ENCODE measurements around the gene RAD51AP2. TPM values are rescaled to one million over a fixed set of nuclear protein-coding genes. Genes with fewer than 3 reads are reported as not detected.
"Not testable (repeated sequence)": the region's sequence is repeated elsewhere in the genome, so short reads cannot be mapped to it uniquely, and the experiment has no call there.

The RAD51AP2 gene
- total RNA-seq, 2 donors from 2014 or later: not detected

DNA sequence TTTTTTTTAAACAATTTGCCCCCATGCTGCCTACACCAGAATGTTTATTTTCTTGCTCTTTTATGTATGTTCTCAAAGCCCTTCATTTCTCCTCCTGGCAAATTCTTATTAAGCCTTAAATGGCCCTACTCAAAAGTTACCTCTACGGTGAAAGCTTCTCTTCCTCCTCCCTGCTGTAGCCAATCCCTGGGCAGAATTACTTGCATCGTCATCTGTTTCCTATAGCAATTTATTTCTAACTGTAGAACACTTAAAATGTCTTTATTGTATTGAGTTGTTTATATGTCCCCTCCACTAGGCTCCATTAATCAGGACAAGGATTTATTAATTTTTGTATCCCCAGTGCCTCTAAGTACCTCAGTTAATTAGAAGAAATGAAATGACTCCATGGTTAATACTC, 2.5 kb upstream of the RAD51AP2 start:
- ATAC-seq: no peak

DNA sequence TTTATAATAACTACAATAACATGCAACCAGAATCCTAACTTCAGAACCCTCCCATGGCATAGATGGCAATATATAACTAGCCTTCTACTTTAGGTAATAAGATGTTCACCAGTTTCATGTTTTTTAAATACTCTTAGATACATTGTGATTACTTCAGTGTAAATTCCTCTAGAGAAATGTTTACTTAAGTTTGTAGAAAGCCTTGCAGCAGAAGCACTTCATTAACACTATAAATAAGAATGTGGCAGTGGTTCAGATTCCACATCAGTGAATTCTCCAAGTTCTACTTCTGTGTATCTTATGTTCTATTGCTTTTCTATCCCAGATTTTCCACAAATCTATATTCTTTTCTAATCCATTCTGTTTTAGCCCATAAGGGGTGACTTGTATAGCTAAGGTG, 1.2 kb upstream of the RAD51AP2 start:
- no peaks in the 10 kb centered on the region for H3K9me3 ChIP-seq (ENCODE audit: control insufficient read depth, low read length, poor library complexity, severe bottlenecking)
- Mint-ChIP-seq H3K36me3 (ENCODE audit: low read depth) (no peaks in the 10 kb centered on the region), H3K27ac (no peak overlapping the region), H3K27me3 (peaks cover 9% of the 10 kb centered on the region), H3K4me3 (no peak overlapping the region), H3K4me1 (no peaks in the 10 kb centered on the region)
- no peak for DNase-seq
- no peak for ATAC-seq

More for the DNA sequence above, 2.5 kb upstream of the RAD51AP2 start:
- peaks cover 16% of the 10 kb centered on the region for H3K27me3 Mint-ChIP-seq
- H3K9me3 ChIP-seq (ENCODE audit: control insufficient read depth, low read length, poor library complexity, severe bottlenecking): no peaks in the 10 kb centered on the region
- H3K27ac Mint-ChIP-seq: no peak overlapping the region
- no peak for DNase-seq
- no peaks in the 10 kb centered on the region for H3K36me3 Mint-ChIP-seq (ENCODE audit: low read depth)
- H3K4me1 Mint-ChIP-seq: no peaks in the 10 kb centered on the region
- H3K4me3 Mint-ChIP-seq: no peak overlapping the region

DNA sequence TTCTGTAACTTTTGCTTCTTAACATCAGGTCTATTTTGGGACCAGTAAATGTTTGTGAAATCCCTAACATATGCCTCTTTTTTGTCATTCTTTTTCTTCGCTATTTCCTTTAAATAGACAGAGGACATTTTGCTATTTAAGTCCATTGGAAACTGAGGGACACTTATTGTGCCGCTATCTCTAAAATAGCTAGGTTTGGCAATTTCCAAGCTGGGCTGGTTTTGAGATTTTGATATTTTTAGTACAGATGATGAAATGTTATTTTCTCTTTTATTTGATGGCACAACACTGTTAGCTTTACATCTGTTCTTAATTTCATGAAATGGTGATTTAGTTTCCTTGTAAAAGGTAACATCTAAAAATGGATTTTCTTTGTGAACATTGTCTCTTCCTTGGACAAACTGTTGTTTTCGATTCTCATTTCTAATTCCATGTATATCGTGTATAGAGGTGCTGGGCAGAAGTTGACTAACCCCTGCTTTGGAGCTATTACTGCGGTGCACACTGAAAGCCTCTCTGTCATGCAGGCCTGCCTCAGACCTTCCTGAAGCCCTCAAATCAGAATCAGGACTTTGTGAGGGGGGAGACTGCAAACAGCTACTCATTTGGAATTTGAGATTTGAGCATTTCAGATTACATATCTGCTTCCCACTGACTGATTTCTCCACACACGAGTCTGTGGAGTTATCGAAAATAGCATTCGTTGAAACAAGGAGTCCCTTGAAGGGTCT, 594 bp downstream of the RAD51AP2 start:
- Mint-ChIP-seq H3K36me3 (ENCODE audit: low read depth) (no peaks in the 10 kb centered on the region), H3K4me3 (no peak overlapping the region), H3K27ac (no peak overlapping the region), H3K27me3 (peaks cover 9% of the 10 kb centered on the region), H3K4me1 (no peaks in the 10 kb centered on the region)
- no peaks in the 10 kb centered on the region for H3K9me3 ChIP-seq (ENCODE audit: control insufficient read depth, low read length, poor library complexity, severe bottlenecking)
- ATAC-seq: no peak
- no peak for DNase-seq

DNA sequence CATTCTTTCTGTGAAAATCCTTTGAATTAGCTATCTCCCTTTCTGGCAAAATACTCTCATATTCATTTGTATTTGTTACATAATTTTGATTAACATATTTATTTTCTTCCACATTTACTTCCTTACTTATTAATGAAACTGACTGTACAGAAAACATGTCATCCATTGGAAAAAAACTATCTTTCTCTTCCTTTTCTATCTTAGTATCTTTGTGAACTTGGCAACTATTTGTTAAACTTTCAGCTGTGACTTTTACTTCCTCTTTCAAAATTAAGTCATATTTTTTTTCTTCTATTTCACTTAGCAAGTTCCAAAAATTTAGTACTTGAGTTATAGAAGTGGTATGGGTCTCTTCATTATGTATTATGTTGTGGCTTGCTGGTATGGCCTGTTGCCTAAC, 2.6 kb downstream of the RAD51AP2 start:
- Mint-ChIP-seq H3K27me3 (peaks cover 9% of the 10 kb centered on the region), H3K36me3 (ENCODE audit: low read depth) (no peaks in the 10 kb centered on the region), H3K27ac (no peak overlapping the region), H3K4me1 (no peaks in the 10 kb centered on the region), H3K4me3 (no peak overlapping the region)
- H3K9me3 ChIP-seq (ENCODE audit: control insufficient read depth, low read length, poor library complexity, severe bottlenecking): no peaks in the 10 kb centered on the region
- ATAC-seq (no peak), DNase-seq (no peak)

DNA sequence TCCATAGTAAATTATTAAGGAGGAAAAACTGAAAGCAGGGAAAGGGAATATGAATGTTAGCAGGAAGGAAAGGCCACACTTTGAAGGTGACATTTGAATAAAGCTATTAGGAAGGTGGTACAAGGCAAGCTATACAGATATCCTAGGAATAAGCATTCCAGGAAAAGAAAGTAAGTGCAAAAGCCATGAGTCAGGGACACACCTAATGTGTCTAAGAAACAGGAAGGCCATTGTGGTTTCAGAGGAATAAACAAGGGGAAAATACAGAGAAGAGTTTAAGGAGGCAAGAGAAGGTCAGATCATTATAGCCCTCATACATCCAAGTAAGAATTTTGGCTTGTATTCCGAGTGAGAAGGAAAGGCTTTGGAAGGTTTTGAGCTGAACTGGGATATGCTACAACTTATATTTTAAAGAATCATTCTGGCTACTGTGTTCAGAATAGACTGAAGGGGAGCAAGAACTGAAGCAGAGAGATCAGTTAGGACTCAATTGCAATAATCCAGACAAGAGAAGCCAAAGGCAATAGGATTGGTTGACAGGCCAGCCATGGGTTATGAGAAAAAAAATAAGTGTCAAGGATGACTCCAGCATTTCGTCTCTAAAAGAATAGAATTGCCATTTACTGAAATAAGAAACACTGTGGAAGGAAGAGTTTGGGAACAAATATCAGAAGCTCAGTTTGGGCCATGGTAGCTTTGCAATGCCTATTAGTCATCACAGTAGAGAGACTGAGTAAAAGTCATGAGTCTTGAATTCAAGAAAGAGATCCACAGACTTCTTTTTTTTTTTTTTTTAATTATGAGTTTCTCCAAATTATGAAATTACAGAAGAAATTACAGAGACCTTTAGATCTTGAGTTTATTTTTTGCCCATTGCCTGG, 11.3 kb downstream of the RAD51AP2 start:
- Mint-ChIP-seq H3K36me3 (ENCODE audit: low read depth) (no peaks in the 10 kb centered on the region), H3K27ac (no peak overlapping the region), H3K27me3 (no peaks in the 10 kb centered on the region), H3K4me1 (no peaks in the 10 kb centered on the region), H3K4me3 (no peak overlapping the region)
- no peak for ATAC-seq
- no peak for DNase-seq
- H3K9me3 ChIP-seq (ENCODE audit: control insufficient read depth, low read length, poor library complexity, severe bottlenecking): no peaks in the 10 kb centered on the region

DNA sequence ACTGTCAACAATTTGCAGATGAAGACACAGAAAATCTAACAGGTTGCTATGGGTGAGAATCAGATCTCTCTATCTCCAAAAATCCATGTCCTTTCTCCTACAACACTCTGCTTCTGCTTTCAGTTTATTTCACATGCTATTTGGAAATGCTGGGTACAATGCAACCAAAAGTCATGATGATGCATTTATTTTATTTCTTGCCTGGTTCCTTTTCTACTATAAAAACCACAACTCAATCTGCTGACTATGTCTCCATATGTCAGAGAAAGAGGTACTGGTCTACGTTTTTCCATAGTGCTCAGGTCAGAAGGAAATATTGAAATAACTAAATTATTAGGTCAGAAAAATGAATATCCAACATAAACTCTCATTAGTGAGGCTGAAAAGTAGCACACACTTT, 20.5 kb downstream of the RAD51AP2 start:
- ATAC-seq (no peak), DNase-seq (no peak)
- no peaks in the 10 kb centered on the region for H3K9me3 ChIP-seq (ENCODE audit: control insufficient read depth, low read length, poor library complexity, severe bottlenecking)
- Mint-ChIP-seq H3K27ac (no peak overlapping the region), H3K27me3 (no peaks in the 10 kb centered on the region), H3K4me3 (no peak overlapping the region), H3K36me3 (ENCODE audit: low read depth) (no peaks in the 10 kb centered on the region), H3K4me1 (no peaks in the 10 kb centered on the region)

DNA sequence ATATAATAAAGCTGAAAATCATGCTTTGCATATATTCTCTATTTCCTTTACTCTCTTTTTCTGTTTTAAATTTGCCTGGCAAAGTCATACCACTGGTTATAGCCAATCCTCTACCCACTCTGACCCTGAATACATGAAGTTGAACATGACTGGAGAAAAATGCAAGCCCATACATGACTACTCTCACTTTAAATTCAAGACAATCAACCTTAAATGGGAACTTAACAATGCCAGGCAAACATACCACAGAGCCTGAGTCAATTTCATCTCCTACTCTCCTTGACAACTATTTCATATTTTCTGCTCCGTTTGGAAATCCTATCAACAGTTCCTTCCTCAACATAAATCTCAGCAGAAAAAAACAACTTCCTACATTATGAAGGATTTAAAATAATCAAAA, 22.6 kb downstream of the RAD51AP2 start:
- ATAC-seq (no peak), DNase-seq (no peak)
- Mint-ChIP-seq H3K27ac (no peak overlapping the region), H3K4me3 (no peak overlapping the region), H3K27me3 (no peaks in the 10 kb centered on the region), H3K4me1 (no peaks in the 10 kb centered on the region), H3K36me3 (ENCODE audit: low read depth) (no peaks in the 10 kb centered on the region)
- H3K9me3 ChIP-seq (ENCODE audit: control insufficient read depth, low read length, poor library complexity, severe bottlenecking): no peaks in the 10 kb centered on the region

DNA sequence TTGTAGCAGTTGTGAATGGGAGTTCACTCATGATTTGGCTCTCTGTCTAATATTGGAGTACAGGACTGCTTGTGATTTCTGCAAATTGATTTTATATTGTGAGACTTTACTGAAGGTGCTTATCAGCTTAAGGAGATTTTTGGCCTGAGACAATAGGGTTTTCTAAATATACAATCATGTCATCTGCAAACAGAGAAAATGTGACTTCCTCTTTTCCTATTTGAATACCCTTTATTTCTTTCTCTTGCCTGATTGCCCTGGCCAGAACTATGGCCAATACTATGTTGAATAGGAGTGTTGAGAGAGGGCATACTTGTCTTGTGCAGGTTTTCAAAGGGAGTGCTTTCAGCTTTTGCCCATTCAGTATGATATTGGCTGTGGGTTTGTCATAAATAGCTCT, 28.1 kb downstream of the RAD51AP2 start:
- not testable (repeated sequence) for H3K27ac Mint-ChIP-seq; ATAC-seq; H3K9me3 ChIP-seq (ENCODE audit: control insufficient read depth, low read length, poor library complexity, severe bottlenecking); H3K36me3 Mint-ChIP-seq (ENCODE audit: low read depth); H3K4me1 Mint-ChIP-seq; H3K4me3 Mint-ChIP-seq; DNase-seq; H3K27me3 Mint-ChIP-seq

DNA sequence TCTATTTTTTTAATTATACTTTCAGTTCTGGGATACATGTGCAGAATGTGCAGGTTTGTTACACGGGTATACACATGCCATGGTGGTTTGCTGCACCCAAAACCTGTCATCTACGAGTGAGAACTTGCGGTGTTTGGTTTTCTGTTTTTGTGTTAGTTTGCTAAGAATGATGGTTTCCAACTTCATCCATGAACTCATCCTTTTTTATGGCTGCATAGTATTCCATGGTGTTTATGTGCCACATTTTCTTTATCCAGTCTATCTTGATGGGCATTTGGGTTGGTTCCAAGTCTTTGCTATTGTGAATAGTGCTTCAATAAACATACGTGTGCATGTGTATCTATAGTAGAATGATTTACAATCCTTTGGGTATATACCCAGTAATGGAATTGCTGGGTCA, 29.6 kb downstream of the RAD51AP2 start:
- H3K27me3 Mint-ChIP-seq: not testable (repeated sequence)

DNA sequence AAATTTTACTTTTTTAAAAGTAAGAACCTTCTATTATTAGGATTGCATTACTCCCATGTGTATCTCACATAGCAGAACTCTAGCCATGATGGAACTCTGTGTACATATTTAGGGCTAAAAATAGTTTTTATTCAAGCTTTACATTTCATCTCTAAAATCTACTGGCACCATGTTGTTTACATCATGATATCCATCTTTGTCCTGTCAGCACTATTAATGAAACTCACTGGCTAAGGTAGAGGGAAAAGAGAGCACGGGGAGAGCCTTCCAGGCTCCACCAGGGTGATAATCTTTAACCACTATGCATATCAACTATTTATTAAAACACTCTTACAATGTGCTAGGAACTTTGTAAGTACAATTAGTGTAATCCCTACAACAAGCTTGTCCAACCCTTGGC, 34.7 kb downstream of the RAD51AP2 start:
- ATAC-seq (no peak), DNase-seq (no peak)
- no peak overlapping the region for H3K27ac Mint-ChIP-seq
- H3K36me3 Mint-ChIP-seq (ENCODE audit: low read depth): no peaks in the 10 kb centered on the region
- no peaks in the 10 kb centered on the region for H3K27me3 Mint-ChIP-seq
- no peak overlapping the region for H3K4me3 Mint-ChIP-seq
- no peaks in the 10 kb centered on the region for H3K4me1 Mint-ChIP-seq
- no peaks in the 10 kb centered on the region for H3K9me3 ChIP-seq (ENCODE audit: control insufficient read depth, low read length, poor library complexity, severe bottlenecking)

More for the DNA sequence above, 29.6 kb downstream of the RAD51AP2 start:
- not testable (repeated sequence) for H3K4me1 Mint-ChIP-seq; H3K36me3 Mint-ChIP-seq (ENCODE audit: low read depth); ATAC-seq; H3K27ac Mint-ChIP-seq; H3K4me3 Mint-ChIP-seq; H3K9me3 ChIP-seq (ENCODE audit: control insufficient read depth, low read length, poor library complexity, severe bottlenecking); DNase-seq

DNA sequence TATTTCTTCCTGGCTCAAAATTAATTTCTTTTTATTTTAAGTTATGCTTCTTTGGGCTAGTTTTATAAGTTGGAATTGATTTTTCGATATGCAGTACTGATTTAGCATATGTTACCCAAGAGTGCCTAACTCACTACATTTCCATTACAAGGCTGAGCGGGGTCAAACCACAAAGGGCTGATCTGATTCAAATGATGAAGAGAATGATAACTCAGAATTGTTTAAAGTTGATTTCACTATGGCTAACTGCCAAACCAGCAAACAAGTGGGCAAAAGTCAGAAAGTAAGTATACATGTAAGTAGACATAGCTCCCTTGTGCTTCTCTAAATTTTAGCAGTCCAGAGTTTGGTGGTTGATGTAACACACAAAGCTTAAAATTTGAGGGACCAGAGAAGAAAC, 35.6 kb downstream of the RAD51AP2 start:
- DNase-seq (no peak), ATAC-seq (no peak)
- Mint-ChIP-seq H3K4me1 (no peaks in the 10 kb centered on the region), H3K27ac (no peak overlapping the region), H3K36me3 (ENCODE audit: low read depth) (no peaks in the 10 kb centered on the region), H3K27me3 (no peaks in the 10 kb centered on the region), H3K4me3 (no peak overlapping the region)
- no peaks in the 10 kb centered on the region for H3K9me3 ChIP-seq (ENCODE audit: control insufficient read depth, low read length, poor library complexity, severe bottlenecking)

DNA sequence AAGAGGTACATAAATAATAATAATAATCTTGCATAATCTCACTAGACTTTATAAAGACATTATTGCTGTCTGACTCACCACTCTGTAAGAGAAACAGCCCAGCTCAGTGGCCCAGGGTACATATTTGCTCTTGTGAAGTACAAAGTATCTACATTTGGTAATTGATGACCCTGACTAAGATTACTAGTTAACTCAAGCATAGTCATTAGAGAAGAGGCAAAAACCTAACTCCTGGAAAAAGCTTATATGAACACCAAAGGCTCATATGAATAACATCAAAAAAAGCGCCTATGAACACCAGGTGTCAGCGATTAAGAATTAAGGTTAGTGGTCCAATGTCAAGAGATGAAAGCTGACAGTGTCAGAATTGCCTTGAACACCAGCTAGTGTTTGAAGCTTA, 38.4 kb downstream of the RAD51AP2 start:
- DNase-seq (no peak), ATAC-seq (no peak)
- no peaks in the 10 kb centered on the region for H3K27me3 Mint-ChIP-seq
- no peak overlapping the region for H3K4me3 Mint-ChIP-seq
- peaks cover 4% of the 10 kb centered on the region for H3K9me3 ChIP-seq (ENCODE audit: control insufficient read depth, low read length, poor library complexity, severe bottlenecking)
- no peak overlapping the region for H3K27ac Mint-ChIP-seq
- H3K36me3 Mint-ChIP-seq (ENCODE audit: low read depth): no peaks in the 10 kb centered on the region
- H3K4me1 Mint-ChIP-seq: no peaks in the 10 kb centered on the region

DNA sequence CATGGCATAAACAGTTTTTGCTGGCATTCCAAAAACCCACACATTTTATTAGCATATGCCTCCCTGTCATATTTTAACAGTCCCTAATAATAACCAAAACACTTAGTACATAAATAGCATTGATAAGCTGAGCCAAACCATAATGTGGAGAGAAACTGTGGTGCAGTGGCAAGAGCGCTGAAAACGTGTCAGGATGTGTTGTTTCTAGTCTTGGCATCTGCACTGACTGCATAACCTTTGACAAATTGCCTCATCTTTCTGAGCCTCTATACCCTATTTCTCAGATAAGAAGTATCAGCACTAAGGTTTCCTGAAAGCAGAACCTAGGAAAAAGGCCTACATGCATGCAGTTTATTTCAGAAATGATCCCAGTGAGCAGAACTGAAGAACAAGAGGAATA, 41.4 kb downstream of the RAD51AP2 start:
- Mint-ChIP-seq H3K4me3 (no peak overlapping the region), H3K27me3 (no peaks in the 10 kb centered on the region), H3K27ac (no peak overlapping the region), H3K36me3 (ENCODE audit: low read depth) (no peaks in the 10 kb centered on the region), H3K4me1 (no peaks in the 10 kb centered on the region)
- no peak for DNase-seq
- ATAC-seq: no peak
- peaks cover 4% of the 10 kb centered on the region for H3K9me3 ChIP-seq (ENCODE audit: control insufficient read depth, low read length, poor library complexity, severe bottlenecking)

DNA sequence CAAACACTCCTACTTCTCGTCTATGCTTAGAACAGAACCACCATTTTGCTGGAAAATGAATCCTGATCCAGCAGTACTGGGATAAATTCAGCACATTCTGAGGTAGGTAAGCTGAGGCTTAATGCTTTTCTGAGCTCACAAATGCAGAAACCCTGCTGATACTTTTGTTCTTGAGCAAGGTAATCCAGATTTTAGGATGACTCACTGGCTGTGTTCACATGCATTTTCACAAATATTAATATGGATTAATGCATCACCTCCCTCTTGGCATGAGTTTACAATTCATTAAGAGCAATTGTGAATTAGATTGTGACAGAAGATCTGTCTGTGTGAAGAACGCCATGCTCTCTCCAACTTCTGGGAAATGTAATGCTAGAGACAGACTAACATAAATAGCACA, 42.2 kb downstream of the RAD51AP2 start:
- Mint-ChIP-seq H3K4me1 (no peaks in the 10 kb centered on the region), H3K4me3 (no peak overlapping the region), H3K27ac (no peak overlapping the region), H3K27me3 (no peaks in the 10 kb centered on the region), H3K36me3 (ENCODE audit: low read depth) (no peaks in the 10 kb centered on the region)
- no peak for DNase-seq
- H3K9me3 ChIP-seq (ENCODE audit: control insufficient read depth, low read length, poor library complexity, severe bottlenecking): peaks cover 4% of the 10 kb centered on the region
- ATAC-seq: no peak

Measured in T-helper 17 cell (primary cell).